HUES64 (cell line): ENCODE data around the gene SLC22A24.
"Not testable (repeated sequence)": the region's sequence is repeated elsewhere in the genome, so short reads cannot be mapped to it uniquely, and the experiment has no call there.

ENCODE experiments used
- H3K27ac ChIP-seq: 2 replicates; pipeline ENCODE4 v1.7.0; 2013; ENCODE audit warnings: low read depth, low read length, inconsistent platforms
- H3K27me3 ChIP-seq: 2 replicates; pipeline ENCODE4 v1.6.1; 2013; ENCODE audit warnings: mild to moderate bottlenecking, low read length; ENCODE audit not compliant: insufficient read depth
- H3K36me3 ChIP-seq: 2 replicates; pipeline ENCODE4 v1.6.1; 2013; ENCODE audit warnings: mild to moderate bottlenecking, low read length; ENCODE audit not compliant: insufficient read depth
- H3K4me1 ChIP-seq: 2 replicates; pipeline ENCODE4 v1.6.1; 2013; ENCODE audit warnings: mild to moderate bottlenecking, low read length, moderate library complexity; ENCODE audit not compliant: insufficient read depth
- H3K4me3 ChIP-seq: 2 replicates; pipeline ENCODE4 v1.5.1; 2013; ENCODE audit warnings: mild to moderate bottlenecking, low read length, moderate library complexity
- H3K9ac ChIP-seq: 2 replicates; pipeline ENCODE4 v1.6.1; 2013; ENCODE audit warnings: mild to moderate bottlenecking, low read depth, low read length
- H3K9me3 ChIP-seq: 2 replicates; pipeline ENCODE4 v1.6.1; 2013; ENCODE audit warnings: low read depth, low read length; ENCODE audit not compliant: insufficient read depth
- WGBS: fragments of 150-250, 120-280 bp; methylation state at CpG from one replicate; pipeline ENCODE4 v1.1.7; 2013; ENCODE audit warnings: missing lambda C conversion rate; 5-methylcytosine and 5-hydroxymethylcytosine counted together

SLC22A24 gene

GRCh38 chr11:63046203-63046602 lies 97.8 kb downstream of the SLC22A24 start:
- H3K27ac ChIP-seq, H3K27me3 ChIP-seq, H3K9me3 ChIP-seq, H3K36me3 ChIP-seq, H3K4me3 ChIP-seq, H3K9ac ChIP-seq, H3K4me1 ChIP-seq: not testable (repeated sequence)
- WGBS: 88% methylated on average over 1 of the region's 1 CpG

GRCh38 chr11:63042596-63042995 lies 101.4 kb downstream of the SLC22A24 start:
- no peak overlapping the region for H3K9ac ChIP-seq
- H3K4me1 ChIP-seq: no peaks in the 10 kb centered on the region
- H3K36me3 ChIP-seq: no peaks in the 10 kb centered on the region
- 96% methylated on average over 3 of the region's 3 CpGs for WGBS
- H3K27me3 ChIP-seq: no peaks in the 10 kb centered on the region
- 0 out of 2 replicates have a peak, but pooled peaks cover 5% of the 10 kb centered on the region for H3K9me3 ChIP-seq
- H3K27ac ChIP-seq: no peak overlapping the region
- H3K4me3 ChIP-seq: no peak overlapping the region

- Histone ChIP-seq H3K27ac (no peak overlapping the region), H3K36me3 (no peaks in the 10 kb centered on the region), H3K9me3 (no peaks in the 10 kb centered on the region), H3K9ac (no peak overlapping the region), H3K4me3 (no peak overlapping the region), H3K4me1 (no peaks in the 10 kb centered on the region), H3K27me3 (no peaks in the 10 kb centered on the region)
- 97% methylated on average over 4 of the region's 4 CpGs for WGBS
These were observed 111.6 kb downstream of the SLC22A24 start for GRCh38 chr11:63032457-63032856.
